Measurements from ENCODE around the gene SALL1.

Gene SALL1

DNA sequence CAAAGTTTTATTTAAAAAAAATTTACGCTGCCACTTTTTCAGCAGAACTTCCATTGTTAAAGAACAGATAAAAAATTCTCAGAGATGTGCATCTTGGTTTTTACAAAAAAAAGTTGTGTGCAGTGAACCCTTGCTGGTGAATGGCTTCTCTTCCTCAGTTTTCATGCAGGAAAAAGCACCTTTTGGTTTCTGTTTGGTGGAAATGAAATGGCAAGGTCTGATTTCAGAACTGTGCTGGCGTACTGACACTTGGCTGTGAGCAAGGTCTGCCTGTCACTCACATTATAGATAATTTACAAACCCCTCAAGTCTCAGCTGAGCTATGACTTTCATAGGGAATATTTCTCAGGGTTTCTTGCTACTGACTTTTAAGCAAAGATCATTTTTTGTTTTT is 5.7 kb upstream of the SALL1 start:
- TF ChIP-seq, protein P1, sequence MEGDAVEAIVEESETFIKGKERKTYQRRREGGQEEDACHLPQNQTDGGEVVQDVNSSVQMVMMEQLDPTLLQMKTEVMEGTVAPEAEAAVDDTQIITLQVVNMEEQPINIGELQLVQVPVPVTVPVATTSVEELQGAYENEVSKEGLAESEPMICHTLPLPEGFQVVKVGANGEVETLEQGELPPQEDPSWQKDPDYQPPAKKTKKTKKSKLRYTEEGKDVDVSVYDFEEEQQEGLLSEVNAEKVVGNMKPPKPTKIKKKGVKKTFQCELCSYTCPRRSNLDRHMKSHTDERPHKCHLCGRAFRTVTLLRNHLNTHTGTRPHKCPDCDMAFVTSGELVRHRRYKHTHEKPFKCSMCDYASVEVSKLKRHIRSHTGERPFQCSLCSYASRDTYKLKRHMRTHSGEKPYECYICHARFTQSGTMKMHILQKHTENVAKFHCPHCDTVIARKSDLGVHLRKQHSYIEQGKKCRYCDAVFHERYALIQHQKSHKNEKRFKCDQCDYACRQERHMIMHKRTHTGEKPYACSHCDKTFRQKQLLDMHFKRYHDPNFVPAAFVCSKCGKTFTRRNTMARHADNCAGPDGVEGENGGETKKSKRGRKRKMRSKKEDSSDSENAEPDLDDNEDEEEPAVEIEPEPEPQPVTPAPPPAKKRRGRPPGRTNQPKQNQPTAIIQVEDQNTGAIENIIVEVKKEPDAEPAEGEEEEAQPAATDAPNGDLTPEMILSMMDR (conservative IDR thresholded peaks at IDR 0.05), result no peak
- H3K27ac ChIP-seq, result no peak overlapping the region

GRCh38 chr16:51155820-51156806 is 5.0 kb upstream of the SALL1 start:
- TF ChIP-seq, protein P1 (conservative IDR thresholded peaks at IDR 0.05), result no peak
- H3K27ac ChIP-seq, result no peak overlapping the region

DNA sequence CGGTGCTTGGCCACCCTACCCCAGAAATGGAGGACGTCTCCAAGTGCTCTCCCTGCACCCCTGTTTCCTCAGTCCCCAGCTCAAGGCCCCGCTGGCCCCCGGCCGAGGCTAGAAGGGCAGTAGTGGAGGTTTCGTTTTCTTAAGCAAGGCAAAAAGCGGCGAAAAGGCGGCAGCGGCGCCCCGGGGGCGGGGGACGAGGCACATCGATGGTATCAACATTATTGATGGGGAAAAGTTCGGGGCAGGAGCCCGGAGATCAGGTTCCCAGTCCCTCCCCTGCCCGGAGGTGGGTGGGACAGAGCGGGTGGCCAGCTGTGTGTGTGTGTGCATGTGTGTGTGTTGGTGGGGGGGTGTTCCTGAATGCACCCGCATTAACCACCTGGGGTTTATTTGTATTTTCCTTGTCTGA is 4.1 kb upstream of the SALL1 start:
- no peak overlapping the region for H3K27ac ChIP-seq

DNA sequence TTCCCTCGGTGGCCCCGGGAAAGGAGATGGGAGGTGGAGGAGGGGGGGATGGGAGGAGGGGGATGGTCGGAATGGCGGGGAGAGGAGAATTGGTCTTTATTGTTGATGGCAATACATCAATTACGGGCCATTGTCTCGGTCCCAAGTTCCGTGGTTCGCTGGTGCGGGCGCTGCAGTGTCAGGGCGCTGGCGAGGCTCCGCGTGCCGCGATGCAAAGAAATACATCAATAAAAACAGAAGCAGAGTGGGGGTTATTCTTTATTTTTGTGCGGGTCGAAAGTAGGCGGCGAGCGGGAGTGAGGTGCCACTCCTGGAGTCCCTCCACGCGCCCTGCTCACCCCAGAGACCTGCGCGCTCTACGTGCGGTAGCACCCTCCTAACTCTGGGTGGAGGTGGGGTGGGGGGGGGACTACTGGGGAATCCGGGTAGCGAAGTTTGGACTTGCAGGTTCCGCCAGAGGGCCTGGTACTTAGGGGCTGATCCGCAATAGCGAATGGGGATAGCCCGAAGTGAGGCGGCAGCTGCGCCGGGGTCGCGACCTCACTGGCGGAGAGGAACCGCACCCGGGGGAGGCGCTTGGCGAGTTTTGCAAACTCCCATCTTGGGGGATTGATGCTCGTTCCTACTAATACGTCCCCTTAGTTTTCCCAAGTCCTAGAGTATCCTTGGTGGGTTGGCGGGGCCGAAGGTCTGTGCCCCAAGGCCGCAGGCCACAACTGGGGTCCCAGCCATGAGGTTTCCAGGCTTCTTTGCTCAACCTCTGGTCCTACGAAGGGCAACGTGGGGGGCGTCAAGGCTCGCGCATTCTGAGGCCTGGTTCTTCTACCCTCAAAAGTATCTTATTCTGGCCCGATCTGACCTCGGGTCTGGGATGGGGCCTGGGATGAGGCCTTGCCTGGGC is 3.5 kb upstream of the SALL1 start:
- H3K27ac ChIP-seq, result no peak overlapping the region
- TF ChIP-seq, protein P1 (conservative IDR thresholded peaks at IDR 0.05), result no peak

More for the DNA sequence above, 4.1 kb upstream of the SALL1 start:
- TF ChIP-seq, protein P1 (conservative IDR thresholded peaks at IDR 0.05), result no peak

DNA sequence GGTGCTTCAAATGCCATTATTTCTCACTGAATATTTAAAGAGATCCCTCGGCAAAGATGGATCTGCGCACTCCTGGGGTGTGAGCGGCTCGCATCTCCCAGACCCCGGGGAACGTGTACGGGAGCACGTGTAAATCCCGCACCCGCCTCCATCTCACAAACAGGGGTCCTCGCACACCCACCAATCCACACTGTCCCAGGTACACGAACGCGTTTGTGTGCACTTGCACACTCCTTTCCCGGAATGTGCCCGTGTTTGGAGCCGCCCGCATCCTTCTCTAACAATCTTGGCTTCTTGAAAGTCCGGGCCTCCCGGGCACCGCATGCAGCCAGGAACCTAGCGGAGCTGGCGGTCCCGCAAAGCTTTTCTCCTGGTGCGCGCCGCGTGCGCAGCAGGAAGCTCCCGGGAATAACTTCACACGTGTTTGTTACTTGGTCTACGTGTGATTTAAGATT is 2.5 kb upstream of the SALL1 start:
- TF ChIP-seq, protein P1 (conservative IDR thresholded peaks at IDR 0.05), result no peak

DNA sequence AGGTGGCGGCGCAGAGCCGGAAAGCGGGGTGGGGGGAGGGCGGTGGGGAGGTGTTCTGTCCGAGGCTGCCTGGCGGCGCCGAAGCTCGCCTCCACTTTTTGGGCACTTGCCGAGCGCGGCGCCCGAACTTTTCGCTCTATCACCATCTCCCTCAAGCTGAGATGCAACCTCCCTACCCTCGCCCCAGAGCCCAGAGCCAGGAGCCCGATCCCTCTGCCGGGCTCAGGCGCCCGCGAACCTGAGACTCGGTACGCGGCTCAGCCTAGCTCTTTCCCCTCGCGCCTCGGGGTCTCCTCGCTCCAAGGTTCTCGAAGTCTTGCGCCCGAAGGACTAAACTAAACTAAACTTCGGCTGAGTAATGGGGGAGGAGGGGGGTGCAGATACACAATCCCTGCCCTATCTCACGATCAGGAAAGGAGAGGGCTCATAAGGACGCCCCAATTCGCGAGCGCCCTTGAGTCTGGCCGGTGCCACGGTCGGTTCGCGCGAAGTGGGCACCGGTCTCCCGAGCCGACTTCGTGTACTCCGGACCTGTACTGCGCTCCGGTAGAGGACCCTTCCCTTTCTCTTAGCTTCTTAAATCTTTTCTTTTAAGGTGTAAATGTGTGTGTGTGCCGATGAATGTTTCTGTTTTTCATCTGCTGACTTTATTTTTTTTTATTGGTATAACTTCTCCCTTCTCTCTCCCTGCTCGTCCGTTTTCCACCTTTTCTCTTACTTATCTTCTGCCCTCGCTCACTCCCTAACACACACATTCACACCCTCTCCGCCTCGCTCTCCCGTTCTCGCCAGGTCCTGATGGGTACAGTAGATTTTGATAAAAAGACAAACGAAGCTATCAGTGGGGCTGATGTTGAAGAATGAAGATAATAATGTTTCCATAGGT is 1.9 kb upstream of the SALL1 start:
- TF ChIP-seq, protein P1 (conservative IDR thresholded peaks at IDR 0.05), result no peak
- no peak overlapping the region for H3K27ac ChIP-seq

More for the DNA sequence above, 2.5 kb upstream of the SALL1 start:
- no peak overlapping the region for H3K27ac ChIP-seq
